A204.1 (cell line): ENCODE data around the gene CENPP.
"Not testable (repeated sequence)": the region's sequence is repeated elsewhere in the genome, so short reads cannot be mapped to it uniquely, and the experiment has no call there.

ENCODE experiments used
- FAIRE-seq: peaks from 2 replicates; lab custom pipeline; 2012; peaks lifted over from hg19 to GRCh38; lab: Jason Lieb, UNC

The CENPP gene

GRCh38 chr9:92545002-92545510, 219.3 kb downstream of the CENPP start:
- FAIRE-seq: no peak

GRCh38 chr9:92547356-92547755, 221.6 kb downstream of the CENPP start:
- FAIRE-seq: no peak

GRCh38 chr9:92550765-92551164, 225.0 kb downstream of the CENPP start:
- no peak for FAIRE-seq

- FAIRE-seq: no peak
Measured at GRCh38 chr9:92558612-92559374, 233.0 kb downstream of the CENPP start.

- FAIRE-seq: no peak
Measured at GRCh38 chr9:92561374-92562330, 235.9 kb downstream of the CENPP start.

- FAIRE-seq: no peak
Measured at GRCh38 chr9:92562461-92562967, 236.8 kb downstream of the CENPP start.

GRCh38 chr9:92563116-92564100, 237.7 kb downstream of the CENPP start:
- FAIRE-seq: no peak

DNA sequence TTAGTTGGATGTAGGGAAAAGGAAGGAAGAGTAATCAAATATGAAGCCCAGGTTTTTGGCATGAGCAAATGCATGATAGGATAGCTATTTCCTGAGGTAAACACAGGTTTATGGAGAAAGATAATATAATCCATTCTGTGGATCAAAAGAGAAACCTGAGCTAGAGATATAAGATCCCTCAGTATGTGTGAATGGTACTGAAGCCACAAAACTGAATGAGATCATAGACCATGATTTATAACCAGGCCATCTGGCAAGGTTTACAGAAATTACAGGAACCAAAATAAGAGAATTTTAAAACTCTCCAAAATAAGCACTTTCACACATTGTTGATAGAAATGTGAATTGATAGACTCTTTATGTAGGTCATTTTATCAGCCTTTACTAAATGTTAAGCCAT, 238.8 kb downstream of the CENPP start:
- no peak for FAIRE-seq

DNA sequence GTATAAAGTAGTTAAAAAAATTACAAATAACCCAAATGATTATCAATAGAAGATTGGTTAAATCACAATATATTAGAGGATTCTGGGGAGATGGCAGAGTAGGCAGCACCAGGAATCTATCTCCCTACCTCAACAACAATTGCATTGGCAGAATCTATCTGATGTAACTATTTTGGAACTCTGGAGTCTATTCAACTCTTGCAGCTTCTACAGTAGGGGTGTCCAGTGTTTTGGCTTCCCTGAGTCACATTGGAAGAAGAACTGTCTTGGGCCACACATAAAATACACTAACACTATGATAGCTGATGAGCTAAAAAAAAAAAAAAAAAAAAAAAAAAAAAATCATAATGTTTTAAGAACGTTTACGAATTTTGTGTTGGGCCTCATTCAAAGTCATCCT, 239.2 kb downstream of the CENPP start:
- FAIRE-seq: no peak

GRCh38 chr9:92571871-92572270, 246.1 kb downstream of the CENPP start:
- FAIRE-seq: not testable (repeated sequence)

DNA sequence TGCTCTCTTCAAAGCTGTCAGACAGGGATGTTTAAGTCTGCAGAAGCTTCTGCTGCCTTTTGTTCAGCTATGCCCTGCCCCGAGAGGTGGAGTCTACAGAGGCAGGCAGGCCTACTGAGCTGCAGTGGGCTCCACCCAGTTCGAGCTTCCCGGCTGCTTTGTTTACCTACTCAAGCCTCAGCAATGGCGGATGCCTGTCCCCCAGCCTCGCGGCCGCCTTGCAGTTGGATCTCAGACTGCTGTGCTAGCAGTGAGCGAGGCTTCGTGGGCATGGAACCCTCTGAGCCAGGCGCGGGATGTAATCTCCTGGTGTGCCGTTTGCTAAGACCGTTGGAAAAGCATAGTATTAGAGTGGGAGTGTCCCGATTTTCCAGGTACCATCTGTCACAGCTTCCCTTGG, 247.9 kb downstream of the CENPP start:
- FAIRE-seq: not testable (repeated sequence)

DNA sequence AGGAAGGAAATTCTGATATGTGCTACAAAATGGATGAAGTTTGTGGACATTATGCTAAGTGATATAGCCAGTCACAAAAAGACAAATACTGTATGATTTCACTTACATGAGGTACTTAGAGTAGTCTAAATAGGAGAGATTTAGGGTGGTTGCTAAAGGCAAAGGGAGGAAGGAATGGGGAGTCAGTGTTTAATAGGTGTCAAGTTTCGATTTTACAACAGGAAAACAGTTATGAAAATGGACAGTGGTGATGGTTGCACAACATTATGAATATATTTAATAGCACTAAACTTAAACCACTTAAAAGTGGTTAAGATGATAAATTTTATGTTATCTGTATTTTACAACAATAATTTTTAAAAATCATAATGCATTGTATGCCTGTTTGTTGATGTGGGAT, 250.4 kb downstream of the CENPP start:
- FAIRE-seq: no peak

GRCh38 chr9:92589923-92590322, 264.2 kb downstream of the CENPP start:
- FAIRE-seq: no peak

- FAIRE-seq: no peak
Measured at GRCh38 chr9:92590377-92590776, 264.6 kb downstream of the CENPP start.

- no peak for FAIRE-seq
Measured at GRCh38 chr9:92592537-92592936, 266.8 kb downstream of the CENPP start.

DNA sequence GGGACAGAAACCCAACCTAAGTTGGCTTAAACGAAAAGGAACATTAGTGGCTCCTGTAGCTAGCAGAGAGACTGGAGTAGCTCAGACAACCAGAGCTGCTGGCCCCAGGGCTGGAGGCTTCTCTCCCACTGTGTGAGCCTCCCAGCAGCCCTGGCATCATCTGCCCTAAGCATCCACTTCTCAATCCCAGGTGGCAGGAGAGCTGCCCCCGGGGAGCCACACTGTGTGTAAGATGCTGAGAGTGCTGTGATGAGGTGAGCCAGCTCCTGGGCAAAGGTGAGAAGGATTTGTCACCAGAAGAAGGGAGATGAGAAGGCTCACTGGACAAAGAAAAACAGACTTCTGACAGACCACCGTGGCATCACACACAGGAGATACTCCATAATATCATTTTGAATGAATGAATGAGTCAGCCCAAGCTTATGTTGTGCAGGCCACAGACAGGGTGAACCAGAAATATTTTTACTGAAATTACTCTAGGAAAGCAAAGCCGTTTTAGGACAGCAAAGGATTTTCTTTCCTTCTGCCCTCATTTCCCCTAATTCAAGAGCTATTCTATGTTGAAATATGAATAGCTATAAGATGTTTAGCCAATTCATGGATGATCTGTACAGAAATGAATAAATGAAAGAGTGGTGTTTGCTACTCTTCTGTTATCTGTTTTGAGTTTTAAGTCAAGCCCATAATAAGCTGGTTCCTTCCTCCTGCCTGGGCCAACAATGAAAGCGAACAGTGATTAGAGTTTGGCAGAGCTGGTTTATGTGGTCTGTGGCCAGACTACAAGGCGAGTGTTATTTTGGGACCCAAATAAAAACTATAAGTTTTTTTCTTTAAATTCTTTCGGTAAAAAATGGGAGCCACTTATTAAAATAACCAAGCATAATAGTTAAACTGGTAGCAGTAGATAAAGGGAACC, 267.5 kb downstream of the CENPP start:
- no peak for FAIRE-seq

GRCh38 chr9:92595075-92595474, 269.3 kb downstream of the CENPP start:
- not testable (repeated sequence) for FAIRE-seq

DNA sequence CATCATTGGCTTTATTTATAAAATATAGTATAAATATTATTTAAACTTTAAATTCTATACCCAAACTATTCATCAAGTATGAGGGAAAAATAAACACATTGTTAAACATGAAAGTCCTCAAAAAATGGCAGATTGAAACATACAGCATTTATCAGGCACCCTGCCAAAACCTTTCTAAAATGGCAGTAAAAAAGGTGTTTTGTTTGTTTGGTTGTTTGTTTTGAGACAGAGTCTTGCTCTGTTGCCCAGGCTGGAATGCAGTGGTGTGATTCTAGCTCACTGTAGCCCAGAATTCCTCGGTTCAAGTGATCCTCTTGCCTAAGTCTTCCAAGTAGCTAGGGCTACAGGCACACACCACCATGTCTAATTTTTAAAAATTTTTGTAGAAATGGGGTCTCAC, 270.2 kb downstream of the CENPP start:
- no peak for FAIRE-seq

DNA sequence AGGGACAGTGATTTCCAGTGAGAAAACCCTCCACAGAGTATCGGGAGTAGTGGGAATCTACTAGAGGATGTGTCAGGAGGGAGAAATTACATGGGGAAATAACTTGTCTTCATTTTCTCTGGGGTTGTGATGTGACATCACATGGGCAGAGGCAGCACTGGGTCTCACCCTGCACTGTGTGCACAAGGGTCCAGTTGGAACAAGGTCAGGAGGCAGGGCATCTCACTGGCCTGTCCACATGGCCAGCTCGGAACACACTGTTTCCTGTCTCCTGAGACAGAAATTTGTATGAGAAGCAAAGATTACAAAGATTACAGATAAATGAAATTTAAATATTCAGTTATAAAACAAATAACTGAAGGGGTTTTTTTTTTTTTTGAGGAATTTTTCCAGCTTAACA, 272.6 kb downstream of the CENPP start:
- no peak for FAIRE-seq

- FAIRE-seq: no peak
Measured at GRCh38 chr9:92599938-92600461, 274.2 kb downstream of the CENPP start.
